ENCODE measurements around the gene LRP6. TPM values are rescaled to one million over a fixed set of nuclear protein-coding genes. Genes with fewer than 3 reads are reported as not detected.
A peak's percentile ranks its signal among the peaks of the same experiment; 100 is the strongest.

Gene LRP6
- total RNA-seq, 2 experiments from 2014 or later = 6.8 to 8.2 TPM

DNA sequence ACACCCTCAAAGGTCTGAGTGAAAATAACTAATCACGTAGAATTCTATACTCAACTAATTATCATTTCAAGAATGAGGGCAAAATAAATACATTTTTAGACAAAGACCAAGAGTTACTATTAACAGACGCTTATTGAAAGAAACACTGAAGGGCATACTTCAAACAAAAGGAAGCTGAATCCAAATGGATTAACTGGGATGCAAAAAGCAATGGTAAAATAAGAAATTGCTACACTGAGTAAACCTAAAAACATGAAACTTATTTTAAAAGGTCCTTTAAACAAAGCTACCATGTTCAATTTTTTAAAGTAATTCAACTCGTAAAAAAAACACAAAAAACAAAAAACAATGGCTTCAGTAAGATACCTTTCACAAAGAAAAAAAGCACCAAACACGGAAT, 28.2 kb downstream of the LRP6 start:
- CTCF ChIA-PET = interaction anchor here (1.1 to 1.6 kb wide), 2 partner anchors 10 to 94 kb away, joined by 4 to 9 read pairs; no protein-coding TSS in a partner anchor
- H3K9me3 Mint-ChIP-seq (ENCODE audit: low read depth) = no peaks in the 10 kb centered on the region
- no peak overlapping the region for H3K27ac Mint-ChIP-seq
- no peak overlapping the region for H3K4me3 Mint-ChIP-seq
- POLR2A ChIA-PET = interaction anchor here (0.6 kb wide), 1 partner anchor 1182 kb away, joined by 5 read pairs; no protein-coding TSS in a partner anchor
- no peak for ATAC-seq
- no peaks in the 10 kb centered on the region for H3K27me3 Mint-ChIP-seq
- intact Hi-C loops (cut with DNase I, micrococcal nuclease) = no loop called here
- DNase-seq = no peak
- peaks cover 2% of the 10 kb centered on the region for H3K36me3 Mint-ChIP-seq (ENCODE audit: low read depth)
- H3K4me1 Mint-ChIP-seq = peaks cover 16% of the 10 kb centered on the region

GRCh38 chr12:12236896-12237295, 29.9 kb downstream of the LRP6 start:
- Mint-ChIP-seq H3K4me1 (peaks cover 13% of the 10 kb centered on the region), H3K27me3 (no peaks in the 10 kb centered on the region), H3K4me3 (no peak overlapping the region), H3K9me3 (ENCODE audit: low read depth) (no peaks in the 10 kb centered on the region), H3K27ac (no peak overlapping the region), H3K36me3 (ENCODE audit: low read depth) (no peaks in the 10 kb centered on the region)
- ATAC-seq = no peak
- ChIA-PET POLR2A (no interaction called here), CTCF (interaction anchor here (1.6 kb wide), 1 partner anchor 11 kb away, joined by 6 read pairs; no protein-coding TSS in a partner anchor)
- DNase-seq = no peak
- intact Hi-C loops (cut with DNase I, micrococcal nuclease) = no loop called here

DNA sequence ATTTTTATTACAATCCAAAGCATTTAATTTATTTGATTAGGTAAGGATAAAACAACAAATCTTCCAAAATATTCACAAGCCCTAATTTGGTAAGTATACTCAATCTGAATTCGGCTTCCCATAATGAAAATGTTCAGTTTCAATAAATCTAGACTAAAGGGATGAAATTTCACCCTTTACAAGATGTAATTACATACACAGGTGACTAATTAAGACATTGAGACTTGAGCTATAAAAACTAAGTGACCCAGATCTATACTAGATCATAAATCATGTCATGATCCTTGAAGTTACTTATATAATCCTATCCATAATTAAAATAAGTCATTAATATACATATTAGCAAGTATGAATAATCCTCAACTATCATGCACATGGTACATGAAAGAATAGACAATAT, 36.6 kb downstream of the LRP6 start:
- intact Hi-C loops (cut with DNase I, micrococcal nuclease) = no loop called here
- ATAC-seq (no peak), DNase-seq (no peak)
- Mint-ChIP-seq H3K36me3 (ENCODE audit: low read depth) (peaks cover 9% of the 10 kb centered on the region), H3K27ac (no peak overlapping the region), H3K4me1 (no peaks in the 10 kb centered on the region), H3K9me3 (ENCODE audit: low read depth) (peaks cover 11% of the 10 kb centered on the region), H3K27me3 (no peaks in the 10 kb centered on the region), H3K4me3 (no peak overlapping the region)
- CTCF ChIA-PET = interaction anchor here (0.6 to 3.4 kb wide), 3 partner anchors 8 to 607 kb away, joined by 3 to 9 read pairs (median 4); no protein-coding TSS in a partner anchor
- POLR2A ChIA-PET = no interaction called here

DNA sequence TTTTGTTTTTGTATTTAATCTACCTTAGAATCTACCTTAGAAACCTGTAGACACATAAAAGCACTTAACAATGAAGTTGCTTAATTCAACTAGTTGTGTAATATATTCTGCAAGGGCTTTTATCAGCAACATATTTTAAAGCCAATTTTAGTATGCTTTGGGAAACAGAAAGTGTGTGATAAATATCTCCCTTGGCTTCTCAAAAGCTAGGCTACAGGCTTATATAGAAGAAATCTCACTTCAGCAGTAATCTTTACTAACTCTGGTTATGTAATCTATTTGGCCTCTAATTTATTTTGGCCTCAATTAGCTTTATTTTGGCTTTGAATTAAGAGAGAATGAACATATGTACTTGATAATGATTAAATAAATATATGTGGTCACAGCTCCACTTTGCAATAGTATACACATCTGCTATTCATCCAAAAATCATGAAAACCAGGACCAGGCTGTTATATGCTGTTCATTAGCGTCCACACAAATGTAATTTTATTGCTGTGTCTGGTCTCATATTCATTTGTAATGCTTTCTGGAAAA, 37.2 kb downstream of the LRP6 start:
- no peak for DNase-seq
- Mint-ChIP-seq H3K9me3 (ENCODE audit: low read depth) (peaks cover 12% of the 10 kb centered on the region), H3K27me3 (peaks cover 2% of the 10 kb centered on the region), H3K27ac (no peak overlapping the region), H3K4me1 (peaks cover 1% of the 10 kb centered on the region), H3K36me3 (ENCODE audit: low read depth) (peaks cover 12% of the 10 kb centered on the region), H3K4me3 (no peak overlapping the region)
- CTCF ChIA-PET = interaction anchor here (0.6 to 3.4 kb wide), 4 partner anchors 9 to 608 kb away, joined by 3 to 9 read pairs (median 4); no protein-coding TSS in a partner anchor
- POLR2A ChIA-PET = no interaction called here
- intact Hi-C loops (cut with DNase I, micrococcal nuclease) = no loop called here
- ATAC-seq = no peak

- Mint-ChIP-seq H3K4me1 (peaks cover 7% of the 10 kb centered on the region), H3K4me3 (no peak overlapping the region), H3K36me3 (ENCODE audit: low read depth) (peaks cover 14% of the 10 kb centered on the region), H3K27me3 (peaks cover 2% of the 10 kb centered on the region), H3K27ac (no peak overlapping the region), H3K9me3 (ENCODE audit: low read depth) (peaks cover 12% of the 10 kb centered on the region)
- ChIA-PET CTCF (interaction anchor here (3.4 kb wide), 1 partner anchor 10 kb away, joined by 9 read pairs; no protein-coding TSS in a partner anchor), POLR2A (no interaction called here)
- DNase-seq (no peak), ATAC-seq (no peak)
- intact Hi-C loops (cut with DNase I, micrococcal nuclease) = no loop called here
Measured at GRCh38 chr12:12228402-12228801, 38.4 kb downstream of the LRP6 start.

- ATAC-seq = no peak
- Mint-ChIP-seq H3K27me3 (peaks cover 2% of the 10 kb centered on the region), H3K36me3 (ENCODE audit: low read depth) (peaks cover 14% of the 10 kb centered on the region), H3K4me3 (no peak overlapping the region), H3K27ac (no peak overlapping the region), H3K4me1 (peaks cover 9% of the 10 kb centered on the region), H3K9me3 (ENCODE audit: low read depth) (peaks cover 12% of the 10 kb centered on the region)
- no peak for DNase-seq
- POLR2A ChIA-PET = interaction anchor here (0.5 kb wide), 1 partner anchor 1456 kb away, joined by 3 read pairs; no protein-coding TSS in a partner anchor
- CTCF ChIA-PET = interaction anchor here (0.8 to 1.6 kb wide), 2 partner anchors 11 to 21 kb away, joined by 3 to 6 read pairs; no protein-coding TSS in a partner anchor
- intact Hi-C loops (cut with DNase I, micrococcal nuclease) = no loop called here
Measured at GRCh38 chr12:12226187-12226586, 40.7 kb downstream of the LRP6 start.

DNA sequence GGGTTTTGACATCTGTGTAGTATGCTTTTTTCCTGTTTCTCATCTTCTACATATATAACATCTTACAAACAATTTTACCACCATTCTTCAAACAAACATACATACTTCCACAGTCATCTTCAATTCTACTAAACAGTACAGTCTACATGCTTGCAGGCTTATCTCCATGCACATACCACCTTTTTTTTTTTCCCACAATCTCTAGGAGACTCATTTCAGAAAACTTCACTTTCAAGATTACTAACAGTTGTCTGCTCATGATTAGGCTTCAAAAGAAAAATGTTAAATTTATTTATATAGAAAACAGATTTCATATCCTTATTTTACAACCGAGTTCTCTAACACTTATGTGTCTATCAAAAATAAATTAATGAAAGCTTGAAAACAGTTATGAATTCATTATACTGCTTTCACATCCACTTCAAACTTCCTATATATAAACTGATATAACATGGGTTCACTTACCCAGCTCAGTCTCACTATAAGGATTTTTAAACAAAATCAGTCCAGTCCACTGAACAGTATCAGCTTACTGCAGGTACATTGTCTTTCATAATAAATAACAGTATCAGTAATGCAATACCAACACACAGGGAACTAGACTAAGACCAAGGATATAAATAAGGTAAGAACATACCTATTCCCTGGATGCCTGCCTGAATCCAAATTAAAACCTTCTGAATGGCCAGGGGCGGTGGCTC, 42.5 kb downstream of the LRP6 start:
- Mint-ChIP-seq H3K4me3 (no peak overlapping the region), H3K4me1 (peaks cover 10% of the 10 kb centered on the region), H3K27ac (no peak overlapping the region), H3K36me3 (ENCODE audit: low read depth) (peaks cover 14% of the 10 kb centered on the region), H3K27me3 (peaks cover 2% of the 10 kb centered on the region), H3K9me3 (ENCODE audit: low read depth) (peaks cover 12% of the 10 kb centered on the region)
- ATAC-seq (peak; percentile 53), DNase-seq (no peak)
- ChIA-PET POLR2A (no interaction called here), CTCF (interaction anchor here (0.6 kb wide), 1 partner anchor 59 kb away, joined by 3 read pairs; no protein-coding TSS in a partner anchor)
- intact Hi-C loops (cut with DNase I, micrococcal nuclease) = no loop called here

- ChIA-PET POLR2A (no interaction called here), CTCF (no interaction called here)
- ATAC-seq (no peak), DNase-seq (no peak)
- H3K4me1 Mint-ChIP-seq = peaks cover 25% of the 10 kb centered on the region
- H3K27me3 Mint-ChIP-seq = peaks cover 2% of the 10 kb centered on the region
- intact Hi-C loops (cut with DNase I, micrococcal nuclease) = no loop called here
- H3K36me3 Mint-ChIP-seq (ENCODE audit: low read depth) = peaks cover 10% of the 10 kb centered on the region
- H3K4me3 Mint-ChIP-seq = no peak overlapping the region
- no peak overlapping the region for H3K27ac Mint-ChIP-seq
- peaks cover 7% of the 10 kb centered on the region for H3K9me3 Mint-ChIP-seq (ENCODE audit: low read depth)
Measured at GRCh38 chr12:12221560-12221959, 45.3 kb downstream of the LRP6 start.

DNA sequence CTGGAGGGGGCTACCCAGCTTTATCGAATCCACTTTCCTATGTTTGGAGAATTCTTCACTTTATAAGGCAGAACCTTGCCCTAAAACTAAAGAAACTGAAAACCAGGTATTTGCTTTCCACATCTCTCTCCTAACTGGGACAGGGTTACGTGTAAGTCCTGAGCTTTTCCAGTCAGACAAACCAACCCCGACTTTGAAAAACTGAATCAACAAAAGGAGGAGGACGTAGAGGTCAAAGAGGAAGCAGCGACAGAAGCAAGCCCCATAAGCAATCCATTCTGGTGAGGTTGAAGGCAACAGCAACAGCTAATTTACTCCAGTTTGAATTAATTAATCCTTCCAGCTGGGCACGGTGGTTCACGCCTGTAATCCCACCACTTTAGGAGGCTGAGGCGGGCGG, 47.2 kb downstream of the LRP6 start:
- peaks cover 3% of the 10 kb centered on the region for H3K36me3 Mint-ChIP-seq (ENCODE audit: low read depth)
- H3K27me3 Mint-ChIP-seq = no peaks in the 10 kb centered on the region
- no peak for ATAC-seq
- POLR2A ChIA-PET = no interaction called here
- no peak overlapping the region for H3K4me3 Mint-ChIP-seq
- H3K27ac Mint-ChIP-seq = no peak overlapping the region
- CTCF ChIA-PET = interaction anchor here (0.6 to 1.2 kb wide), 2 partner anchors 372 to 638 kb away, joined by 3 read pairs; no protein-coding TSS in a partner anchor
- DNase-seq = no peak
- intact Hi-C loops (cut with DNase I, micrococcal nuclease) = no loop called here
- H3K4me1 Mint-ChIP-seq = peaks cover 27% of the 10 kb centered on the region
- H3K9me3 Mint-ChIP-seq (ENCODE audit: low read depth) = no peaks in the 10 kb centered on the region

DNA sequence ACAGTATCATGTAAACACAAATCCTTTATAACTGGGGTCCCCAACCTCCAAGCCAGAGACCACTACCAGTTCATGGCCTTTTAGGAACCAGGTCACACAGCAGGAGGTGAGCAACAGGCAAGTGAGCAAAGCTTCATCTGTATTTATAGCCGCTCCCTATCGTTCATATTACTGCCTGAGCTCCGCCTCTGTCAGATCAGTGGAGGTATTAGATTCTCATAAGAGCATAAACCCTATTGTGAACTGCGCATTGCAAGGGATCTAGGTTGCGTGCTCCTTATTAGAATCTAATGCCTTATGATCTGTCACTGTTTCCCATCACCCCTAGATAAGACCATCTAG, 49.9 kb downstream of the LRP6 start:
- DNase-seq (no peak), ATAC-seq (no peak)
- Mint-ChIP-seq H3K4me3 (no peak overlapping the region), H3K36me3 (ENCODE audit: low read depth) (no peaks in the 10 kb centered on the region), H3K9me3 (ENCODE audit: low read depth) (no peaks in the 10 kb centered on the region), H3K27ac (no peak overlapping the region), H3K4me1 (peaks cover 25% of the 10 kb centered on the region), H3K27me3 (no peaks in the 10 kb centered on the region)
- intact Hi-C loops (cut with DNase I, micrococcal nuclease) = no loop called here
- POLR2A ChIA-PET = no interaction called here
- CTCF ChIA-PET = no interaction called here

DNA sequence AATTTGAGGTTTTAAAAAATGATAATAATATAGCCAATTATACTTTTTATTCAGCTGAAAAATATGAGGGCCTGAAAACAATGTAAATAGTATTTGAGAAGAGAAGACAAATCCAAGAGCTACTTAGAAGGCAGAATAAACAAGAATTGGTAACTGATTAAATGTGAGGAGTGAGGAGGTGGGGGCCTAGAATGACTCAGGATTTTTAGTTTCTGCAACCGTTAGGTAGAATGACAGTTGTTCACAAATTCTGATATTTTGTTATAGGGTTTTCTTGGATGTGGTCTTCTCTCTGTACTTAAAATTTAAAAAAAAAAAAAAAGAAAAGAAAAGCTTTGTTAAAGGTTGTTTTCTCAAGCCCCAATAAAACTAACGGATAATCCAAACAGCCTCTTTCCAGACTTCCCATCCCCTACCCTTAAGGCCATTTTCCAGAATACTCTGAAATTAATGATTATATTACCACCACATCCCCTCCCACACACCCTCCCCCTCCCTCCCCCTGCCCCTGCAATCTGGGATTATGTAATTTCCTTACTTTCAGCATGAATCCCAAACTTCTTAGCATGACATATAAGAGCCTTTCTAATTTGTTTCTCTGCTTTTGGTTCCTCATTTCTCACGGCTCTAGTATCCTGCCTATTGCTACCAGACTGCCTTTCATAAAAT, 50.4 kb downstream of the LRP6 start:
- POLR2A ChIA-PET = no interaction called here
- Mint-ChIP-seq H3K27me3 (no peaks in the 10 kb centered on the region), H3K9me3 (ENCODE audit: low read depth) (no peaks in the 10 kb centered on the region), H3K36me3 (ENCODE audit: low read depth) (no peaks in the 10 kb centered on the region), H3K4me1 (peaks cover 27% of the 10 kb centered on the region), H3K4me3 (no peak overlapping the region), H3K27ac (no peak overlapping the region)
- CTCF ChIA-PET = no interaction called here
- intact Hi-C loops (cut with DNase I, micrococcal nuclease) = no loop called here
- ATAC-seq (no peak), DNase-seq (no peak)
